ENCODE measurements around the gene PEX10. TPM values are rescaled to one million over a fixed set of nuclear protein-coding genes. Genes with fewer than 3 reads are reported as not detected.

Gene PEX10
- total RNA-seq, 1 donor from 2014 or later, result 10.3 TPM

DNA sequence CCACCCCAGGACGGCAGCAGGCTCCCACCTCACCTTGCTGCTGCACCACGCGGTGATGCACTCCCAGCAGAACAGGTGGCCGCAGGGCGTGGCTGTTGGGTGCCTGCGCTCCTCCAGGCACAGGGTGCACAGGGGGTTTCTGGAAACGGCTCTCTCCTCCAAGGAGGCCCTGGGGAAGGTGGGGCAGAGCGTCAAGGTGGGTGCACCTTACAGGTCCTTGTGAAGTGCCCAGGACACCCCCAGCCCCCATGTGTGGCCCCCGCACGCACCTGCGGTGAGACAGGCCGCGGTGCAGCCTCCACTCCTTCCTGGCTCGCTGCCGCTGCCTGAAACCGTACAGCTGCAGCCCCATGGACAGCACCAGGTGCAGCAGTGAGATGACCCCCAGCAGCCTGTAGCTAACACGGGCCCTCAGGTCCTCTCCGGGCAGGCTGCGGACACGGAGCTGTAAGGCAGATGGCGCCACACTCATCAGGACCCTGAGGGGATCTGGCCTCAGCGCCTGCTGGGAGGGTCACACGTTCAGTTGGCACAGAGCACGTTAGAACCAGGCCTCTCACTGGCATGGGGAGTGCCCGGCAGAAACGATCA, 5.8 kb downstream of the PEX10 start:
- no peak for ATAC-seq

DNA sequence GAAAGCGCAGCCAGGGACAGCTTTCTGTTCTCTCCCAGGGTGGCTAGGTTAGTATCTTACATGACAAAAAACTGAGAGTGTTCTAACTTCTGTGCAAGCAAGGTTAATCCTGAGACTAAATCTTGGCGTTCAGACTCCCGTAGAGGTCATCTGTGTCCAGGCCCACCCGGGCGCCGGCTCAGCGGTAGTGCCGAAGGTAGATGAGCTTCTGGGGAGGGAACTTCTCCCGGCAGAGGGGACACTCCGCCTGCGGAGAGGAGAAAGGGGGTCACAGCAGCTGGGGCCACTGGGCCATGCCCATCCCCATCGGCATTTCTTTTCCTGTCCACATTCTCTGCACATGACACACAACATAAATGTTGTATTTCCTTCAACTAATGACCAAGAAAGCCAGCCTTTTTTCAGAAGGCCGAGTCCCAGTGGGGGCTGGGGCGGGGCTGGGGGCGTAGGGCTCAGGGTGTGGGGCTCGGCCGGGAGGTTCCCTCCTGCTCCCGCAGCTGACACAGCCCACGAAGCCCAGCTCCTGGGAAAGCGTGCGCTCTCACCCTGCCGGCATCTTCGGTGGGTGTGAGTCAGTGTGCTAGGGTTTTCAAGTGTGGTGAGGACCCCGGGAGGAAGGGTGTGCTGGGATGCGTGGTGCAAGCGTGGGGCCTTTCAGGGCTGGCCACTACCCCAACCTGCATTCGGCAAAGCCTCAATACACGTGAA, 6.6 kb downstream of the PEX10 start:
- no peak for DNase-seq (ENCODE audit: low spot score)
- no peak for ATAC-seq

More for the DNA sequence above, 5.8 kb downstream of the PEX10 start:
- DNase-seq (ENCODE audit: low spot score), result no peak

DNA sequence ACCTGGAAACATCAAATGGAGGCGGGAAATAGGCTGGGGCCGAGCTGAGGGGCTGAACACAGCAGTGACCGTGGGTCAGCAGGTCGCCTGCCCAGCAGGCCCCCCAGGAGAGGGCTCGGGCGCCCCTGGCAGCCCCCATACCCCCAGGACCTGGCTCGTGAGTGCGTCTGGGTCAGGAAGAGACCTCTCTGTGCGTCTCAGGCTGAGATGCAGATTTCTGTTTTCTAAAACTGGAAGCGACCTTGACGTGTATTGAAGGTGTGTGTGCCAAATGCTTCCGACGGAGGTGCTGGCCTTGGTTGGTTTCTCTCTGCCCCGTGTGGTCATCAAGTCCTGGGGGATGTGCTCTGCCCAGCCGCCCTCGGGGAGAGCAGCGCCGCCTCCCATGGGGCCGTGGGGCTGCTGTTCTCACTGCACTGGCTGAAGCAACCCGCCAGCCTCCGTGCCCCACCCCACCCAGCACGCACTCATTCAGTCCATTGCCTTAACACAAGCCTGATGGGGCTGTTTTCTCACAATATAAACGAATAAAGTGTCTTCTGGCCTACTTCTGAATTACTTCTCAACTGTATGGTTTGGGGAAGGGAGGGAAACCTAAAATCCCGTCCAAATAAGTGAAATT, 7.4 kb downstream of the PEX10 start:
- DNase-seq (ENCODE audit: low spot score) (no peak), ATAC-seq (no peak)

DNA sequence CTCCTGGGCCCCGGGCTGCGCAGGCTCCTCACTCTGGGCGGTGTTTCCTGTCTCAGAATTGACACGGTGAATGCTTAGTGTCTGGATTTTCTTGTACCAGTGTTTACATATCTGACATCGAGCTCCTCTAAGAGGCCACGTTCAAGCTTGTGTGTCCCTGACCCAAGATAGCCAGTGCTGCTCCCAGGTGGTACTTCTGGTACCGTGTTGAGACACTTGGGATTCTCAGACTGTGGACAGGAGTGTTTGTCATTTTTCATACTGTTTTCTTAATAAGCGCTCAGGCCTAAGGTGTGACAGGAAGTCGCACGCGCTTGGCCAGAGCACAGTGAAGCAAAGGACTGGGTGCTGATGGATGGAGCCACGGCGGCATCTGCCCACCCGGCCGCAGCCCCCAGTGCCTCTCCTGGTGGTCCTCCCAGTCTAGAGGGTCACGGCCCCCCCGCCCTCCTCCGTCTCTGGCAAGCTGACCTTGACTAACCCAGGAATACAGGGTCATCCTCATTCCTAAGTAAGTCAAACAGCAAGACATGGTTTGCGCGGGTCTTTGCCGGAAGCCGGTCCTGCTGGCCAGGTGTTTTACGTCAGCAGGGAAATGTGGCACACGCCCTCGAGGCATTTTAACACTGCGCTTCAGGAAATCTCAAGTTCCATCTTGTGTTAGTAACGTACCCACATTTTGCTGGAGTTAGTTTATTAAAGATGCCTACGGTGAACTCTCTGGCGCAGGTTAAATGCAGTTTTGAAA, 8.0 kb downstream of the PEX10 start:
- no peak for DNase-seq (ENCODE audit: low spot score)
- no peak for ATAC-seq

DNA sequence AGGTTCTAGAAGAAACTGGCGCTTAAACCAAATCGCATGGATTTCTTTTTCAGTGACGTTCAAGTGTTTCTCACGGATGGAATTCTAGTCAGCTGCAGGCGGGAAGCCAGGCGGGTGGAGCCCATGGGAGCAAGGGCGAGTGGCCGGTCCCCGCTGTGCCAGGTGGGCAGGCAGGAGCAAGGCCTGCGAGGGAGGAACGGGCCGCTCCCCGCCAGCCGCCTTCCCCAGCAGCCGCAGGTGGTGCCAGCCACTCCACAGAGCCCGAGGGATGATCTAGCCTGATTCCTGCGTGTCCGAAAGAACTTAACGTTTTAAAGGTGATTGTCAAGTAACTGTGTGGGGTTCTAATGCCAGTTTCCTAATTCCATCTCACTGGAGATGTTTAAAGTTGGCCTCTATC, 9.1 kb downstream of the PEX10 start:
- ATAC-seq, result no peak
- no peak for DNase-seq (ENCODE audit: low spot score)

DNA sequence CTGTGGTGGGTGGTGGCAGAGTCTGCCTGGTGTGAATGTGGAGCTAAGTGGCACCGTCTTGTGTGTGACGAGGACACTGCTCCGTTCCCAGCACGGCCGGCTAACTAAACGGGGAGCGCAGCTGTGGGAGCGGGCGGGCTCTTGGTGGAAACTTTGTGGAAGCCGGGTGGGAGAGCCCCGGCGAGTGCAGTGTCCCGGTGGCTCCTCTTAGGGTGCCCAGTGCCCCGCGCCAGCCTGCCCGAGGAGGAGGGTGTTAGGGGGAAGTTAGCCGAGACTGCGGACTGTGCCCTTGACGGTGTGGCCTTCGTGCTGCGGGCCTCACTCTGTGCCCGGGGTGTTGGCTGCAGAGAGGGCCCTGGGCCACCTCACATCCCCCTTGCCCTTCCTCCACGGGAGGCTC, 9.9 kb downstream of the PEX10 start:
- DNase-seq (ENCODE audit: low spot score) (no peak), ATAC-seq (no peak)

DNA sequence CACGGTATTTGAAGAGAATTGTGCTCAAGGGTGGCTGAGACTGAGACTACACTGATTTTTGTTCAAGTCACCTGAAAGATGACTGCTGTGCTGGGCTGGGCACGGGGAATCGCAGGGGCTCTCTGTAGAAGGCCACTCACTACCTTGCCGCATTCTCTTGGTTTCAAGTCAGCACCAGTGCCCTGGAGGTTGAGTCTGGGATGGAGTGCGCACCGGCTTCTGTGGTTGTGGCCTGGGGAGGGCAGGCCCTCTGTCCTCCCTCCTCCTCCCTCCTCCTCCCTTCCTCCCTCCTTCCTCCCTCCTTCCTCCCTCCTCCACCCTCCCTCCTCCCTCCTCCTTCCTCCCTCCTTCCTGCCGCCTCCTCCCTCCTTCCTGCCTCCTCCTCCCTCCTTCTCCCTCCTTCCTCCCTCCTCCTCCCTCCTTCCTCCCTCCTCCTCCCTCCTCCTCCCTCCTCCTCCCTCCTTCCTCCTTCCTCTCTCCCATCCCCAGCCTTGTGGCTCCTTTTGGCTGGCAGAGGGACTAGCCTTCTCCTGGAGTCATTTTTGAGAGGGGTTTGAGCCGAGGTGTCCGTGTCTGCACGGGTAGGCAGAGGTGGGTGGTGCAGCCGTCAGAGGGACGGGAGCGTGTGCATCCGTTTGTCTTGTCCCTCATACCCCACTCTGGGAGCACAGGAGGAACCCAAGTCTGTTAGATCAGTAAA, 11.3 kb downstream of the PEX10 start:
- no peak for DNase-seq (ENCODE audit: low spot score)
- no peak for ATAC-seq

DNA sequence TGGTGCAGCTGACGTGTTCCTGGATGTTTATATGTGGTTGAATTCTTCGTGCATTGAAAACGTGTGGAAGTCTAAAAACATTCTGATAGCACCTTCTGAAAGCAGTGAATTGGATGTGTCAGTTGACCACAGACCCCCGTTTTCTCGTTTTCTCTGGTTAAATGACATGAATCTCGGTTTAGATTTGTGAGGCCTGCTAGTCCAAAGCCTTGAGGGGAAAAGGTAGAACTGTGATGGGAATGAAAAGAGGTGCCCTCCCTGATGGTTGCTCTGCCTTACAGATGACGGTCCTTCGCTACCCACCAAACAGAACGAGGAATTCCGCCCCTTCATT, 11.8 kb downstream of the PEX10 start:
- no peak for DNase-seq (ENCODE audit: low spot score)
- no peak for ATAC-seq

DNA sequence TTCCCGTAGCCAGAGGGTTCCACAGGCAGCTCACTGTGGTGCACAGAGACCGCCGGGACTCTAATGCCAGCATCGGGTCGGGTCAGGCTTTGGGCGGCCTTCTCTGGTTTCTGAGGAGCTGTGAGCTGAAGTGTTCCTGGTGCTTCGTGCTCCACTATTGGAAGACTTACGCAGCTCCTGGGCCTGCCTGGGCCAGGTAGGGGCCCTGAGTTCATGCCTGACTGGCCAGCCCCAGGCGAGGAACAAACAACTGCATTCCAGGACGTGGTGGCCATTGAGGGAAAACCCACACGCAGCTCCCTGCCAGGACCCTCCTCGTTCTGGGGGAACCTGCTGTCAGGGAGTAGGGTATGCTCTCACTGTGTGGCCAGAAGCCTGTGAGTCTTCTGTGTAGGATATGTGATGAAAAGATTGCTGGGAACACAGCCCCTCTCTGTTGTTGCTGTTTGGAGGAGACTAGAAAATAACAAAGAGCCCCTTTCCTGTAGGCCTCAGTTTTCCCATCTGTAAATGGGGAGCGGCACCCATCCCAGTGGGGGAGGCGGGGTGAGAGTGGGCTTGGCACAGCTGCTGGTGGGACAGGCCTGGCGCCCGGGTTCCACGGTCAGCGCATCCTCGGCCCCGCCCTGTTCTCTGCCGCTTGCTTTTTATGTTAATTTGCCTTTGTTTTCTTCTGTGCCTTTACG, 12.3 kb downstream of the PEX10 start:
- ATAC-seq (no peak), DNase-seq (ENCODE audit: low spot score) (no peak)

DNA sequence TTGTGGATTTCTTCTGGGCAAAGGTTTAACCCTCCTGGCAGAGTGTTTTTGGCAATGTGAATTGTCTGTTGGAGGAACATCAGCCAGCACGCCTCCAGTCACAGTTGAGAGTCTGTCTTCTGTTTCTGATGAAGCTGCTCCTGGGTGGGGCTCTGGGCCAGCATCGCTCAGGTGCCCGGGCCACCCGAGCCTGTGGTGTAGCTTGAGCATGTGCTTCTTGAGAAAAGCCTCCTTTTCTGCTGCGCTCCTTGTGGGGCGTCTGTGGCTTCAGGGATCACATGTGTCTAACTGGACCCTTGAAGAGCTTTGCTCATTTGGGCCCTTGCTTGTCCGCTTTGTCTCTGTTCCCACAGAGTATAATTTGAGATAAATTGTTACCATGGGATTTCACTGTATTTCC, 13.5 kb downstream of the PEX10 start:
- DNase-seq (ENCODE audit: low spot score) (no peak), ATAC-seq (no peak)

DNA sequence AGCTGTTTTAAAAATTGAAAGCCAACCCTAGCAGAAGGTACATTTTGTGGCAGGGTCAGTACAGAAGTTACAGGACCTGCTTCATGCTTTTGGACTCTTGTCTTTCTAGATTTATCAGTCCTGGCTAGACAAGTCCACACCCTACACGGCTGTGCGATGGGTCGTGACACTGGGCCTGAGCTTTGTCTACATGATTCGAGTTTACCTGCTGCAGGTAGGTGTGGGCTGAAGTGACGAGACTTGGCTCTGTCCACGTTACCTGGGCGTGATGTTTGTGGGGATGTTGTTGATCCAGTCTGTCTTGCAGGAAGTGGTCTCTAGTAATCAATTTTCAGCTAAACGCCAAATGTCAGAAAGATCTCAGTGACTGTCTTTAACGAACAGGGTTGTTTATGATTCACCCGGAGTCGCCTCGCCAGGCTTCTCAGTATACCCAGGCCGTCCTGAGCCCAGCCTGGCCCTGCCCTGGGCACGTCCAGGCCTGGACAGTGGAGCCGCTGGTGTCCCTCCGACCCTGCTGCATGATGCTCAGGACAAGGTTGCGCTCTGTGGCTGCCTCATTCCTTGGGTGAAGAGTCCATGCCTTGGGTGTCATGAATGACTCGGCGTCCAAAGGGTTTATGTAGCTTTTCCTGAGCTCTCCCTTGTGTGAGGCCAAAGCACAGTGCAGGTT, 15.2 kb downstream of the PEX10 start:
- DNase-seq (ENCODE audit: low spot score) (no peak), ATAC-seq (no peak)

DNA sequence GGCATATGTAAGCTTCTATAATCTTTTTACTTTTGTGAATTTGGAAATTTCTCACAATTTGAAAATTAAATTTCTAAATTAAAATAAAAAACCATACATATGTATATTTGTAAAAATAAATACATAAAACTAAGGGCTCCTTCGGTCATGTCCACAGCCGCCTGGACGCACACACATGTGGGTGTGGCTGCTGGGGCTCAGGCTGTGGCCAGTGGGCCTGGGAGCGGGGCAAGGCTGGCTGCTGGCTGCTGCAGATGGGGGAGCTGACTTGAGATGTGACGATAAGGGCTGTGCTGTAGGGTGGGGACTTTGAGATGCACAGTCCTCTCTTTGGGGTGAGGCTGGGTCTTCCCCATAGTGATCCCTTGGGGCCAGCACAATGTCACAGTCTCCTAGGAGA, 15.9 kb downstream of the PEX10 start:
- ATAC-seq (no peak), DNase-seq (ENCODE audit: low spot score) (no peak)

DNA sequence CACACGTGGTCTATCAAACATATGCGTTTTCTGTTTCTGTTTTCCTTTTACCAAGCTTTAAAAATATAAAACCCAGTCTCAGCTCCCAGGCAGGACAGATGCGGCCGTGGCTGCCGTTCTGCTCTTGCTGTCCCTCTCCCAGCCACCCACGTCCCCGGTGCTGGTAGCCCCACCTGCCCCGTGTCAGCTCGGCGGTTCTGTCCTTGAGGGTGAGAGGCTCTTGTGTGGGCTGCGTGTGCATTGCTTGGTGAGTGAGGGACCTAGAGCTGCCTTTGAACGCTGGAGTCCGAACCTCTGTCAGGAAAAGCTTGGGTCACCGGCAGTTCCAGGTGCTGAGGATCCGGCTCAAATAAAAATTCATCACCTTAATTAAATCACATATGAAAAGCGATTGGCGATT, 16.3 kb downstream of the PEX10 start:
- no peak for DNase-seq (ENCODE audit: low spot score)
- ATAC-seq, result no peak

DNA sequence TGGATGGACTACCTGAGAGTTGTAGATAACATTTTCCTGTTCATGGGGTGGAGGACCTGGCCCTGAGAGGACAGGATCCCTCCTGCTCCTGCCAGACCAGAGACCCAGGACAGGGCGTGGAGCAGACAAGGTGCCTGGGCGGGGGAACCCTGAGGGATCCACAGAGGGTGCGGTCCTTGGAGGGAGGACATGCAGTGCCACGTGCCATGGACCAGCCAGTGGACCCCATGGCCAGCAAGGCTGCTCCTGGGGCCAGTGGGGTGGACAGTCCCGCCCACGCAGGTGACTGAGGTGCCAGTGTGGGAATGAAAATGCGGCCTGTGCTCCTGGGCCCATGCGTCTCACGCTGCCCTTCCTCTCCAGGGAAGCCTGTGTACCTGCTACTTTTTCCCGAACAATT, 17.1 kb downstream of the PEX10 start:
- no peak for ATAC-seq
- DNase-seq (ENCODE audit: low spot score), result no peak

DNA sequence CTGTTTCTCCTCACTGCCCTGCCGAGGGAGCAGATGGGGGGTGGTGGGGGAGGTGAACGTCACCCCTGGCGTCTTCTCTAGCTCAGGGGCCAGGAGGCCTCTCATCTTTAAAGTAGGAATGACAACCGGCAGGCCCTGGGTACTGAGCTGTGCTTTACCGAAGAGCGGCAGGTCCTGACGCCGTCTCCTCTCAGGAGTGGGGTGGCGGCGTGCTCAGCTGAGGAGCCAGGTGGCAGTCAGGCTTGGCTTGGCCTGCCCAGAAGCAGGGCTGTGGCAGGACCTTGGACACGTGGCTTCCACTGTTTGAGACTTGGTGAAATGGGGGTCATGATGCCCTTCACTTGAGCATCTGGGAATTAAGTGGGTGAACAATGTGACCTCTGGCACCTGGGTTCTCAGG, 17.6 kb downstream of the PEX10 start:
- DNase-seq (ENCODE audit: low spot score) (no peak), ATAC-seq (no peak)

DNA sequence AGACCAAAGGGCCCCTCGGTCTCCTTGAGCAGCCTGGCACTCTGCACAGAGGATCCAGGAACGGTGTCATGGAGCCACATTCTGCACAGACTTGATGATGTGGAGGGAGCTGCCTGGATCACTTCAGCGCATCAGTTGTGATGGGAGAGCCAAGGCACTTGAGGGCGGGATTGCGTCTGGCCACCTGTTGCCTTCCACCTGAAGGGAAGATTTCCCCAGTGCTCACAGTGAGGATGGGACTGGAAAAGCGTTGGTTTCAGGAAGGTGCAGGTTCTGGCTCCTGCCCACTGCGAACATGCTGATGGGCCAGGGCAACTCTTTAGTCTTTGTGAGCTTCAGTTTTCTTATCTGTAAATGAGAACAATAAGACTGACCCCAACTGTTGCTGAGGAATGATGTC, 18.1 kb downstream of the PEX10 start:
- ATAC-seq (no peak), DNase-seq (ENCODE audit: low spot score) (no peak)

DNA sequence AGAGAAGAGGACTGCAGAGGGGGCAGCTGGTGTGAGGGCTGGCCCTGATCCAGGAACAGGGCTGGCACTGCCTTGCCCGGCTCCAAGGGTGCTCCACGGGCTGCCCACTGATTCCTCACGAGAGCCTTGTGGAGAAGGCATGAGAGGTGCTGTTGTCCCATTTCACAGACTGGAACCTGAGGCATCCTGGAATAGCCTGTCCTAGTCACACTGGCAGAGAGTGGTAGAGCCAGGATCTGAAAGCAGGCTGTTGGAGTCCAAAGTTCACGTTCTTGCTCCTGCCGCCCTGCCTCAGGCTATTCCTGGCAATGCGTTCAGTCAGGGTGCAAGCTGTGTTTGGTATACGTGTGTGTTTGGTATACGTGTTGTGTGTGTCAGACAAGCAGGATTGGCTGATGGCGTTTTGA, 18.9 kb downstream of the PEX10 start:
- ATAC-seq (peak; percentile 46), DNase-seq (ENCODE audit: low spot score) (peak; percentile 66)

DNA sequence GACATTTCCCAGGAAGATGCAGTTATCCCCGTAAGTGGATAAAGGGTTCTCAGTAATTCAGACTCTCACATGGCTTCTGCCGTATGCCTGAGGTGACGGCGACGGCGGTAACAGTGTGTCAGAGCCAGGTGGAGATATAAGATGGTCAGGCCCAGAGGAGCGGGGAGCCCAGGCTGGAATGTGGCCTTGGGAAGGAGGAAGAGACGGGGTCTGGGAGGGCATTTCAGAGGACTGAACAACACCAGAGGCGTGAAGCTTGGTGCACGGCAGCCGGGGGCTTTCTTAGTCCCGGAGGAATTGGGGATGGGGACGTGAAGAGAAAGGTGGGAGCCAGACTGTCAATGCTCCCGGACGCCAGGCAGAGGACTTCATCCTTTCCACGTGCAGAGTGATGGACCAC, 19.7 kb downstream of the PEX10 start:
- DNase-seq (ENCODE audit: low spot score) (no peak), ATAC-seq (no peak)

DNA sequence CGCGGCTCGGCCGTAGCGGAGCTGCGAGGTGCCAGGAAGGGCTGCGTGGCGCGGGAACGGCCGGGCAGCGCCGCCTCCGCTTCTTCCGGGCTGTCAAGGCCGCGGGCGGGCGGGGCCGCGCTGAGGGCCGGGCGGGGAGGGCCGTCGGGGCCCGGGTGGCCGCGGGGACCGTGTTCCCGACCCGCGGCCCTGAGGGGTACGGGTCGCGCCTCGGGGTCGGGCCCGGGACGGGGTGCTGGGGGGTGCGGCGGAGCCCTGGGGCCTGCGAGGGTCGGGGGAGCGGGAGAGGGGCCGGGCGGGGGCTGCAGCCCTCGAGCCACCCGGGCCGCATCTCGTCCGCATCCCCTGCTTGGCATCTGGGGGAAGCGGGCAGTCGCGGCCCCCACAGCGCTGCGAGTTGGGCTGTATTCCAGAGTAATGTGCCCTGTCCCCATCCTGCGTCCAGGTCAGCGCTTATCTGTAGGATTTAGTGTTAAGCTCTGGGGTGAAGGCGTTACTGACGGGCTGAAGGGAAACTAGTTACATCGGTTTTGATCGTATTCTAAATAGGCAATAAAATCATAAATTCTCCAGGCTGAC, 20.3 kb downstream of the PEX10 start:
- ATAC-seq (peak; percentile 39), DNase-seq (ENCODE audit: low spot score) (no peak)

Measured in left lobe of liver (tissue), 2 donors.